ENCODE results near the gene PKHD1. TPM values are rescaled to one million over a fixed set of nuclear protein-coding genes. Genes with fewer than 3 reads are reported as not detected.

PKHD1 gene
- total RNA-seq, 1 donor from 2014 or later = 0.16 TPM

DNA sequence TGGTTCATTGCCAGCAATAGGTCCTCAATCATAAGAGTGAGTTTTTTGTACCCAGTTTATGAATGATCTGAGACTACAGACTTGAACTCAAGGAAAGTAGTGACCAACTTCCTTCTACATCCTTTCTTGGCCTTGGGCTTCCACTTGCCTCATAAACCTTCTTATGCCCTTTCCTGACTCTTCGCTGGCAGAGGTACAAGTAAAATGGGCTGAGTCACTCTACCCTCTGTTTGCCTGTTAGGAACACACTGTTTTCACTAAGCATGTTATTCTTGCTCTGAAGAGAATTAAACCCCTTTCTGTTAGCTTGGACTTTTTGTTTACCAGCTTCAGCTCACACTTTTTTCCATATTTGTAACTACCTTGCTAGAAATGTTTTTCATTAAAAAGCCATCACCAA lies 74.4 kb downstream of the PKHD1 start:
- TF ChIP-seq, protein P1, sequence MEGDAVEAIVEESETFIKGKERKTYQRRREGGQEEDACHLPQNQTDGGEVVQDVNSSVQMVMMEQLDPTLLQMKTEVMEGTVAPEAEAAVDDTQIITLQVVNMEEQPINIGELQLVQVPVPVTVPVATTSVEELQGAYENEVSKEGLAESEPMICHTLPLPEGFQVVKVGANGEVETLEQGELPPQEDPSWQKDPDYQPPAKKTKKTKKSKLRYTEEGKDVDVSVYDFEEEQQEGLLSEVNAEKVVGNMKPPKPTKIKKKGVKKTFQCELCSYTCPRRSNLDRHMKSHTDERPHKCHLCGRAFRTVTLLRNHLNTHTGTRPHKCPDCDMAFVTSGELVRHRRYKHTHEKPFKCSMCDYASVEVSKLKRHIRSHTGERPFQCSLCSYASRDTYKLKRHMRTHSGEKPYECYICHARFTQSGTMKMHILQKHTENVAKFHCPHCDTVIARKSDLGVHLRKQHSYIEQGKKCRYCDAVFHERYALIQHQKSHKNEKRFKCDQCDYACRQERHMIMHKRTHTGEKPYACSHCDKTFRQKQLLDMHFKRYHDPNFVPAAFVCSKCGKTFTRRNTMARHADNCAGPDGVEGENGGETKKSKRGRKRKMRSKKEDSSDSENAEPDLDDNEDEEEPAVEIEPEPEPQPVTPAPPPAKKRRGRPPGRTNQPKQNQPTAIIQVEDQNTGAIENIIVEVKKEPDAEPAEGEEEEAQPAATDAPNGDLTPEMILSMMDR (conservative IDR thresholded peaks at IDR 0.05) = no peak
- no peak for DNase-seq (ENCODE audit: low read depth, low spot score)
- Mint-ChIP-seq H3K27me3 (ENCODE audit: low read depth) (no peaks in the 10 kb centered on the region), H3K4me3 (no peak overlapping the region), H3K9me3 (peaks cover 4% of the 10 kb centered on the region), H3K4me1 (no peaks in the 10 kb centered on the region), H3K27ac (ENCODE audit: unreplicated experiment) (no peak overlapping the region), H3K36me3 (ENCODE audit: low read depth) (no peaks in the 10 kb centered on the region)

DNA sequence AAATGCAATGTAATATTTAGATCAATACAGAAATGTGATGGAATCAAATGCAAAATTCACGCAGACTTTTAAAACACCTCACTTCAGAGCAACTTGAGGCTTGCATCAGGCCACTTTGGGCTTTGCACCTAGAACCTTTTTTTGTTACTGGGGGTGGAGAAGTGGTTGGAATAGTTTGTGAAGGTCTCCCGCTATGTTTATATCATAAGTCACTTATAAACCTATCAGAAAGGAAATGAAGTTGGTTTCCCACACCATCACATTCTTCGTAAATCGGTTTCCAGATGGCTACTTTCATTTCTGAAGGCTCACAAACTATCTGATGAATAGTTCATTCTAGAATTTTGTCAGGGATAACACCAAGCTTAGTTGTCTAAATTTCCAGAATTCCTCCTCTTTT lies 74.8 kb downstream of the PKHD1 start:
- H3K27me3 Mint-ChIP-seq (ENCODE audit: low read depth) = no peaks in the 10 kb centered on the region
- no peak for DNase-seq (ENCODE audit: low read depth, low spot score)
- H3K4me3 Mint-ChIP-seq = no peak overlapping the region

DNA sequence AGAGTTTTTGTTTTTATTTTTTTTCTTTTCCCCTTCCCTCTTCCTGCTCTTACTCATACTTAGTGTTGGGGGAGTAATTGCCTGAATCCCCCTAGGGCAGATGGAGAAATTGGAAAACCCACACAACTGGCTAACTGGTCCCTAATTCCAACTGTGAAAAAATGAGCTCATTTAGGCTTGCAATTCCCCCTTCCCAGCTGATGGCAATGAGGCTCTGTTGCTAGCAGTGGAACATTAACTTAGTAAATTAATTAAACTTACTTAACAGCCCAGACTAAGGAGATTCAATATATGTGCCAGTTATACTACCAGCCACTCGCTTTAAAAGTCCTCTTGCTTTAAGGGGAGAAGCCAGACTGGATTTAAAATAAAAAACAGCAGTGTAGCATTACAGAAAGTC lies 76.6 kb downstream of the PKHD1 start:
- DNase-seq (ENCODE audit: low read depth, low spot score) = no peak
- no peaks in the 10 kb centered on the region for H3K36me3 Mint-ChIP-seq (ENCODE audit: low read depth)
- H3K4me1 Mint-ChIP-seq = no peaks in the 10 kb centered on the region
- TF ChIP-seq, protein P1 (conservative IDR thresholded peaks at IDR 0.05) = no peak
- no peaks in the 10 kb centered on the region for H3K27me3 Mint-ChIP-seq (ENCODE audit: low read depth)
- no peak overlapping the region for H3K4me3 Mint-ChIP-seq
- H3K27ac Mint-ChIP-seq (ENCODE audit: unreplicated experiment) = no peak overlapping the region
- H3K9me3 Mint-ChIP-seq = peaks cover 4% of the 10 kb centered on the region

More for the DNA sequence above, 74.8 kb downstream of the PKHD1 start:
- H3K36me3 Mint-ChIP-seq (ENCODE audit: low read depth) = no peaks in the 10 kb centered on the region
- TF ChIP-seq, protein P1 (conservative IDR thresholded peaks at IDR 0.05) = no peak
- peaks cover 4% of the 10 kb centered on the region for H3K9me3 Mint-ChIP-seq
- H3K27ac Mint-ChIP-seq (ENCODE audit: unreplicated experiment) = no peak overlapping the region
- H3K4me1 Mint-ChIP-seq = no peaks in the 10 kb centered on the region

DNA sequence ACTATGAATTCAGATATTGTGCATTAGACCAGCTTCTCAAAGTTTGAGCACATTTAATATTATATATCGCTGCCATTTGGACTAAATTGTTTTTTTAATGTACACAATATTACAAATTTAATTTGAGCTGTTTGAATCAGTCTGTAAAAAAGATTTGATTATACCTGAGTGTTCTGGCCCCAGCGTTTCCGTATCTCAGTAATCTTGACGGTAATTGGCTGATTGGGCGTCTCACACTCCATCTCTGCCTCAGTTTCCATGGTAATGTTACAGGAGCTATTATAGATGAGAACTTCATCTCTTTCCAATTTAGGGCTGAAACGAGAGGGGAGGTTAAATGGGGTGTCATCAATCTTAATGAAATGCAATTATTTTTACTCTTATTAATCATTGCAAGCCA lies 77.3 kb downstream of the PKHD1 start:
- Mint-ChIP-seq H3K9me3 (peaks cover 4% of the 10 kb centered on the region), H3K4me3 (no peak overlapping the region), H3K4me1 (no peaks in the 10 kb centered on the region), H3K36me3 (ENCODE audit: low read depth) (no peaks in the 10 kb centered on the region), H3K27me3 (ENCODE audit: low read depth) (no peaks in the 10 kb centered on the region), H3K27ac (ENCODE audit: unreplicated experiment) (no peak overlapping the region)
- TF ChIP-seq, protein P1 (conservative IDR thresholded peaks at IDR 0.05) = no peak
- DNase-seq (ENCODE audit: low read depth, low spot score) = no peak

DNA sequence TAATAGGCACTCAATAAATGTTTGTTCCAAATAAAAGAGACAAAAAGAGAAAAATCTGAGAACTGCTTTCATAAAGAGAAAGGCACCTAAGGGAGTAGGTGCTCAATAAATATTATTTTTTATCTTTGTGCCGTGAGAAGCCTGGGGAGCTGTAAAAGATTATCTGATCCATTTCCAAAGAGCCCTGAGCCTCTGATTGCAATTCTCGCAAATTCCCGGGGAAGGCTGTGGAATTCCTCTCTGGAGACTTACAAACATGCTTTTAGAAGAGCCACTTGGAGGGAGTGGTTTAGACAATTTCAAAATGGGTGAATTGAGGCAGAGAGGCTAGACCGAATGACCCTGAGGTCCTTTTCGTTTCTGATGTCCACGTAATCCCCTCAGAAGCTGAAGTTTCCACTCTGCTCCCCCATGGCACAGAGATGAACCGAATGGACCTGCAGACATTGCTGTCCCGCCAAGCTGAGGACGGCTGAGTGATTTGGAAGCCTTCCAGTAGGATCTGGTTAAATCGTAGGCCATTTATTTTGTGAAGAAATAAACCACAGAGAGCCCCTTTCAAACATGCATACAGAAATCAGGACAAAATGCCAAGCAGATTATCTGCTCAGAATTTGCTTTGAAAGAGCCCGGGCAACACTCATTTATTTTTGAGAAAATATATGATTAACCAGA lies 77.8 kb downstream of the PKHD1 start:
- Mint-ChIP-seq H3K4me3 (no peak overlapping the region), H3K4me1 (no peaks in the 10 kb centered on the region), H3K36me3 (ENCODE audit: low read depth) (no peaks in the 10 kb centered on the region), H3K27ac (ENCODE audit: unreplicated experiment) (no peak overlapping the region), H3K27me3 (ENCODE audit: low read depth) (no peaks in the 10 kb centered on the region), H3K9me3 (peaks cover 6% of the 10 kb centered on the region)
- DNase-seq (ENCODE audit: low read depth, low spot score) = no peak
- TF ChIP-seq, protein P1 (conservative IDR thresholded peaks at IDR 0.05) = no peak

All from neural crest cell (in vitro differentiated cells).